HG03108 (cell line): ENCODE results near the gene GPRC5C.
"Not testable (repeated sequence)": the region's sequence is repeated elsewhere in the genome, so short reads cannot be mapped to it uniquely, and the experiment has no call there.

ENCODE experiments used
- ATAC-seq: cut with Tn5 transposase; IDR thresholded peaks from one replicate; pipeline ENCODE4 v1.9.1; 2021; ENCODE audit warnings: moderate library complexity; ENCODE audit not compliant: unreplicated experiment

The GPRC5C gene

DNA sequence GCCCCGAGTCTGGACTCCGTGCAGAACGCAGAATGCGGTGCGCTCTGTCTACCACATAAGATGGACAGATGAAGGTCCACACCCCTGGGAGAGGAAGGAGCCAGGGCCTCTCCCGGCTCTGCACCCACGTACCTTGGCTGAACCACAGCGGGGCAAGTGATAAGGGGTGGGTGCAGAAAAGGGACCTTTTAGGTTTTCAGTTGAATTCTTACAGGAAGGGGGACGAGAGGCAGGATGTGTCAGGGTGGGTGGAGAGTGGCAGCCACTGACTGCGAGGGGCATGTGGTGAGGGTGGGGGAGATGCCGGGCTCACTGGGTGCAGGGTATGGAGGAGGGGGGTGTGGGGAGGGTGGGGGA, 34.9 kb downstream of the GPRC5C start:
- ATAC-seq: no peak

GRCh38 chr17:74467221-74467951, 35.5 kb downstream of the GPRC5C start:
- peak; percentile 46 for ATAC-seq

DNA sequence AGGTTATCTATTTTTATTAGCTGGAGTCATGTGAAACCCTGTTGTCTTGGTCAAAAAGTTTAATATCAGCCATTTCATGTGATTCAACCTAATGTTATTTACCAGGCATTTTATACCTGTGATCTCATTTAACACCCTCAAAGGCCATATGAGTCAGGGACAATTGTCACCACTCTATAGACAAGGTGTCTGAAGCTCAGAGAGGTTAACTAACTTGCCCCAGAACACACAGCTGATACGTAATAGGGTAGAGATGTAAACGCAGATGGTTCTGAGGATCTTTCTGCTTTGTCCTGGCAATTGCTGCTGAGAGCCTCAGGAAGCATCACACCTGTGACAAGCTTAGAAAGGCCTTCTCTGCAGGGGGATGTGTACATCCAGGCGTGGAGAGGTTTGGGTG, 39.5 kb downstream of the GPRC5C start:
- ATAC-seq: no peak

GRCh38 chr17:74472890-74473289, 41.0 kb downstream of the GPRC5C start:
- ATAC-seq: no peak

DNA sequence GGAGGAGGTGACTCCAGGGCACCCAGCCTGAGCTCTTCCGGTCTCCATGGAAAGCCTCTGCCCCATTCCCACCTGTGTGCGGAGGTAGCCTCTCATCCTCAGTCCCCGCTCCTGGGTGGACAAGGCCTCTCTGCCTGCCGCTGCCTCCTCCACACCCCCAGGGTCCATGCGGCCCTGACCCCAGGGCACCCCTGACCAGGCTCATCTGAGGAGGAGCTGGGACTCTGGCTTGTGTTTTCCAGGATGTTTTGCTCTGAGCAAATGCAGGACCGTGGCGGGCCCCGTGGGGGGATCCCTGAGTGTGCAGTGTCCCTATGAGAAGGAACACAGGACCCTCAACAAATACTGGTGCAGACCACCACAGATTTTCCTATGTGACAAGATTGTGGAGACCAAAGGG, 41.4 kb downstream of the GPRC5C start:
- ATAC-seq: no peak

DNA sequence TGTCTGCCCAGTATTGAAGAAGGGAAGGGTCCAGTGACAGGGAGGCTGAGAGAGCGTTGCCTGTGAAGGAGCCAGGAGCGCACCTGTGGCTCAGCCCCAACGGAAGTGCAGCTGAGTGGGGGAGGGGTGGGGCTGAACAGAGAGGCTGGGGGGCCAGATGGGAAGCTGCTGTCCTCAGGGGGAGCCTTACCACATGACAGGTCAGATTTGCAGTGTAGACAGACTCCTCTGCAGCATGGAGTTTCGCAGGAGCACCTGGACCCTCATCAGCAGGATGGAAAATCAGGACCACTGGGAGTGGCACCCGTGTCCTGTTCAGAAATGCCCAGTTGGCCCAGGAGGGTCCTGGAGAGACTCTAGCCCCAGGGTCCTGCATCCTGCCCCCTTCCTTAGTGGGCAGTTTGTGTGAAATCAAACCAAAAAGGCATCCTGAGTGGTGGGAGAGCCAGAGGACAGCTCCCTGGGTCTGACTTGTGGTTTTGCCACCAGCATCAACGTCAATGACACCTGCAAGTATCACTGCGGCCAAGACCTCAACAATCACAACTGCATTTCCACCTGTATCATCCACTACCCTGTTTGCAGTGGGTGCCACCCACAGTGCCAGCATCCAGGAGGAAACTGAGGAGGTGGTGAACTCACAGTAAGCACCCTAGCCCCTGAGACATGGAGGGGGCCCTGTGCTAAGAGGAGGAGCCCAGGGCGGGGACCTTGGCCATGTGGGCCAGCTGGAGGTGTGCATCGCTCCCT, 42.3 kb downstream of the GPRC5C start:
- no peak for ATAC-seq

DNA sequence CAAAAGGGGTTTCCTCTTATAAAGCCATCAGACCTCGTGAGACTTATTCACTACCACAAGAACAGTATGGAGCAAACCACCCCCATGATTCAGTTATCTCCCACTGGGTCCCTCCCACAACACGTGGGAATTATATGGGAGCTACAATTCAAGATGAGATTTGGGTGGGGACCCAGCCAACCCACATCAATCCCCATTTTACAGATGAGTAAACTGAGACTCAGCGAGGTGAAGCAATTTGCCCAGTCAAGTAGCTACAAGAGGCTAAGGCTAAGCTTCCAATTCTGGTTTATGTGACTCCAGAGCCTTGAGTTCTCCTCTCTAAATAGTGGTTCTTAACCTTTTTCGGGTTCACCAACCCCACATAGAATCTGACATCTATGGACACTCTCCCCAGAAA, 43.3 kb downstream of the GPRC5C start:
- ATAC-seq: no peak

DNA sequence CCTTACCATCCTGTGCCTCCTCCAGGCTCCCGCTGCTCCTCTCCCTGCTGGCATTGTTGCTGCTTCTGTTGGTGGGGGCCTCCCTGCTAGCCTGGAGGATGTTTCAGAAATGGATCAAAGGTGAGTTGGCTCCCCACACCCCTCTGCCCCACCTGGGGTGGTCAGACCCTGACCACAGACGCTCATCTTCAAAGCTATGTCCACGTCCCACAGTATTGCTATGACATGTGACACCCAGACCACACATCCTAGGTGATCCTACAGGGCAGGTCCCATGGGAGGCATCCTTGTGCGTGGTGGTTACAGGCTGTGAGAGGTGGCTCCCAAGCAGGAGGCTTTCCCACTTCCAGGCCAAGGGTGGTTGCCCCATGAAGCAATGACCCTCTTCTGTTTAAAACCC, 45.5 kb downstream of the GPRC5C start:
- no peak for ATAC-seq

DNA sequence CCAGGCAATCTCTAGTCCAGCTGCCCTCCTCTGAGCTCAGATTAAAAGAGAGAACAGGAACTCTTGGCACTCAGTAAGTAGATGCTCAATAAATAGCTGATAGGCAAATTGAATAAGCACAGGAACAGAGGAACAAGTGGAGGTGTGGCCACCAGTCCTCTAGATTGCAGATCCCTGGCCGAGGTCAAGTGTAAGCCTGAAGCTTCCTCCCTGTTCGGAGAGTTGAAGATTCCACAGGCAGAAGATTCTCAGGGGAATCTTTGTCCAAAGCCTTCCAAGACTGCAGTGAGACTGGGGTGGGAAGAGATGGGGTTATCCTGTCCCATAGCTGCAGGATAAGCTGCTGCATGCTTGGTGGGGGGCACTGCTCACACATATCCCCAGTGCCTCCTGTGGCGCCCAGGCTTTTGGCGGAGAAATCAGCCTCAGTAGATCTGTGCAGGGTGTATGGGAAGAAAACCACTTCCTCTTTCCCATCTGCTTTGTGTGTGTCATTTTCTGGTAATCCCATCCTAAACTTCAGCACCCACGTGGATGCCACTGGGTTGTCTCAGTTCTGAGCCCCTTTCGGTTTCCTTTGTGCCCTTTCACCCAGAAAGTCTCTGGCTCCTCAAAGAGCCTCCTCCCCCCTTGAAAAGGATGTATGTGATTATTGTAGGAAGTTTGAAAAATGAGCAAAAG, 46.7 kb downstream of the GPRC5C start:
- ATAC-seq: no peak

DNA sequence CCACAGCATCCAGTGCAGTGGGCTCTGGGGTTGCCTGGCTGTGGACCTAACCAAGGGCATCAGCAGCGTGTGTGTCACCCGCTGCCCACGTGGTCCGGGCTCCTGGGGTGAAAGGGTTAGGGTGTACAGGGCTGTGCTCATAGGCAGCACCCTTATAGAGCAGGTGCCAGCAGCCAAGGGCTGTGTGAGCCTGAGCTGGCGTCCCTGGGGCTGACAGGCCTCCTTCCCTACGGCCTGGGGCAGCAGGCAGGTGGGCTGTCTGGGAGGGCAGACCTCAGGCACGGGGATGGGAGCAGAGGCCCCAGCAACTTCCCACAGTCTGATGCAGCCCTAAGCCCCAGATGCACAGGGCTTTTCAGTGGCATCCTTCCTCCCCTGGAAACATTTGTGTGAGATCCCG, 48.4 kb downstream of the GPRC5C start:
- ATAC-seq: no peak

DNA sequence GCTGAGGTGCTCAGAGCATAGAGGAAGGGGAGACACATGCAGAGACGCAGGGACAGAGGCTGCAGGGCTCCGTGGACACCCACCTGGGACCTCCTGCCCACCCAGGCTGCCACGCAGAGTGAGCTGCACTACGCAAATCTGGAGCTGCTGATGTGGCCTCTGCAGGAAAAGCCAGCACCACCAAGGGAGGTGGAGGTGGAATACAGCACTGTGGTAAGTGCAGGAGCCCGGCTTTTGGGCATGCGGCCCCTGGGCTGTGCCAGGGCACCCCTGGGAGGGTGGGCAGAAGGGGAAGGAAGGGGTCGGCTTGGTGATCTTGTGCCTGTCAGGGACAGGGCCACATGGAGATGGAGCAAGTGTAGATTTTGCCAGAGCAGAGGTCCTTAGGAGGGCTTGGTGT, 49.7 kb downstream of the GPRC5C start:
- no peak for ATAC-seq

DNA sequence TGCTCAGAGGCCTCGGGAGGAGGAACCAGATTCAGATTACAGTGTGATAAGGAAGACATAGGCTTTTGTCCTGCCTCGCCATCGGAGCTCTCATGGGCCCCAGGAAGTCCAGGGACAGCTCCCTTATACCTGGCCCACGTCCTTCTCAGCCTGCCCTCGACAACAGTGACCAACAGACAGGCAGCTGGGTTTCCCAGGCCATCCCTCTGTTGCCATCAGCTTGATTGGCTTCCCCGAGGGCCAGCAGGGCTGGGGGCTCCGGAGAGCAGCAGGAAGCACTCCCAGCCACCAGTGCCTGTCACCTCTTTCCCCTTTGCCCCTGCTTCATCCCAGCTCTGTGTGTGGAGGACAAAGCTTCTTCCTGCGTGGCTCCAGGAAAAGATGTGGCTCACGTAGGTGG, 52.2 kb downstream of the GPRC5C start:
- no peak for ATAC-seq

DNA sequence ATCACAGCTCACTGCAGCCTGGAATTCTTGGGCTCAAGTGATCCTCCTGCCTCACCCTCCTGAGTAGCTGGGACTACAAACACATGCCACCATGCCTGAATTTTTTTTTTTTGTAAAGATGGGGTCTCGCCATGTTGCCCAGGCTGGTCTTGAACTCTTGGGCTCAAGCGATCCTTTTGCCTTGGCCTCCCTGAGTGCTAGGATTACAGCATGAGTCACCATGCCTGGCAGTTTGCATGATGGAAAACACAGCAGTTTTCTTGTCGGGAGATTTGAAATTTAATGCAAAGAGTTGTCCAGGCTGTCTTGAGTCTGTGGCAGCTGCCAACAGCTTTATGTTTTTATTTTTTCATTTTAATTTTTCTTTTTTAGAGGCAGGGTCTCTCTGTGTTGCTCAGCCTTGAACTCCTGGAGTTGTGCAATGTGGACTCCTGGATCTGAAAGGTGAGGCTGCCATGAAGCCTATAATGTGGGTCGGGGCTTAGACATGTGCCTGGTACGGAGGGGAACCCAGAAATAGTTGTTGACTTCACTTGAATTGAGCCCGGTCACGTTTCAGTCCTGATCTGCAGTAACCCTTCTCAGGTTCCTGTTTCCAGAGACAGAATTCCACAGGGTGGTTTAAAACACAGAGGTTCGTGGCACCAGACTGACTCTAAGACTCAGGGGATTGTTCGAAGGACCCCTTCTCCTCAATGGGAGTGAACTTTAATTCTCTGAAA, 53.3 kb downstream of the GPRC5C start:
- ATAC-seq: no peak

- no peak for ATAC-seq
These were observed 54.0 kb downstream of the GPRC5C start for GRCh38 chr17:74485841-74486240.

GRCh38 chr17:74488276-74488675, 56.4 kb downstream of the GPRC5C start:
- not testable (repeated sequence) for ATAC-seq

DNA sequence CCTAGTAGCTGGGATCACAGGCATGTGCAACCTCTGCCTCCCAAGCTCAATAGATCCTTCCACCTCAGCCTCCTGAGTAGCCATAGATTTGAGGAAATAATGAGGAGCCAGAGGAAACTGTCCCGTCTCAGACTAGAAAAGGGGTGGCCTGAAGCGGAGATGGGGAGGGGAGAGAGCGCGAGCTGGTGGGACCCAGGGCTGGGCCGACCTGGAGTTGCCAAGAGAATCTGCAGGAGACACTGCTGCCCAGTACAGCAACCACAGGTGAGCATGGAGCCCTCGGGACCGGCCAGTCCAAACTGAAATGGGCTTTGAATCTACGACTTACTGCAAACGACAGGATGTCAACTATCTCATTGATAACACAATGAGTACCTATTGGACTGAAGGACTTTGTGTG, 58.8 kb downstream of the GPRC5C start:
- ATAC-seq: no peak

GRCh38 chr17:74491626-74492025, 59.7 kb downstream of the GPRC5C start:
- ATAC-seq: no peak

- ATAC-seq: no peak
These were observed 61.5 kb downstream of the GPRC5C start for GRCh38 chr17:74493331-74493833.
